ENCODE results near the gene PCNT. TPM values are rescaled to one million over a fixed set of nuclear protein-coding genes. Genes with fewer than 3 reads are reported as not detected.

Gene PCNT
- total and polyA plus RNA-seq, 2 of the 8 experiments (the other 6 are each of a cell fraction or from before 2014, with no cell fraction given), result 9.9 to 45.1 TPM

DNA sequence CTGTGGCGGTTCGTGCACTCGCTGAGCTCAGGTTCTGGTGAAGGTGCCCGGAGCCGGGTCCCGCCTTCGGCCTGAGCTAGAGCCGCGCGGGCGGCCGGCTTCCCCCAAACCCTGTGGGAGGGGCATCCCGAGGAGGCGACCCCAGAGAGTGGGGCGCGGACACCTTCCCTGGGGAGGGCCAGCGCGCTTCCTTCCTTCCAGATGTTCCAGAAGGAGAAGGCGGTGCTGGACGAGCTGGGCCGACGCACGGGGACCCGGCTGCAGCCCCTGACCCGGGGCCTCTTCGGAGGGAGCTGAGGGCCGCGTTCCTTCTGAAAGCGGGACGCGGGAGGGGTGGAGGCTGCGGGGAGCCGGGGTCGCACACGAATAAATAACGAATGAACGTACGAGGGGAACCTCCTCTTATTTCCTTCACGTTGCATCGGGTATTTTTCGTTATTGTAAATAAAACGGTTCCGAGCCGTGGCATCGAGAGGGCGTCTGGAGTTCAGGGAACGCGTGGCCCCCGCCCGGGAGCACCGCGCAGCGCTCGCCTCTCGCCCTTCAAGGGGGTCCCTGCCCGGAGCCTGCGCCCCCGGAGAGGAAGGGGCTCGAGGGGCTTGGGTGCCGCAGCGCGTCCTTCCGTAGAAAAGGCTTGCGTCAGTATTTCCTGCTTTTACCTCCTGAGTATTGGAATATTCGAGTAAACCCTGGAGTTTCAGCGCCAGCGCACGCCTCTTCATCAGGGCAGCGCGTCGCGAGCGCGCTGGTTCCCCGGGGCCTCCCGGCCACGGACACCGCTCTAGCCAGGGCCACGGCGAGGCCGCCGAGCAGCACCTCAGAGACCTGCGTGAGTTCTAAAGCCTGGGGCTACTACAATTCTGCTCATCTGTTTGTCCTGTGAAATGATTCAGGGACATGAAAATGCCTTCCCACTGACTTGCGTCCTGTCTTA lies 26.4 kb upstream of the PCNT start:
- no peak overlapping the region for H2BK120ac ChIP-seq (replicated peaks; ENCODE audit: low read depth, low read length)
- POLR2A ChIA-PET (ENCODE audit: partially characterized antibody), result interaction anchor here (0.6 to 5.0 kb wide), 16 partner anchors 10 to 118 kb away, joined by 3 to 24 read pairs (median 3); partner anchors contain the start of genes C21orf58, LSS and YBEY
- TF ChIP-seq, protein P1, sequence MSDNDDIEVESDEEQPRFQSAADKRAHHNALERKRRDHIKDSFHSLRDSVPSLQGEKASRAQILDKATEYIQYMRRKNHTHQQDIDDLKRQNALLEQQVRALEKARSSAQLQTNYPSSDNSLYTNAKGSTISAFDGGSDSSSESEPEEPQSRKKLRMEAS (IDR thresholded peaks at IDR 0.05), result peak; percentile 46
- TF ChIP-seq EGR1 (IDR thresholded peaks at IDR 0.05; ENCODE audit: borderline replicate concordance, low read depth, low read length) (no peak), TEAD4 (IDR thresholded peaks at IDR 0.05; ENCODE audit: low read depth, low read length) (no peak), SIX5 (IDR thresholded peaks at IDR 0.05; ENCODE audit: low read depth, low read length) (no peak), CEBPB (IDR thresholded peaks at IDR 0.05; ENCODE audit: low read depth, low read length) (no peak), POU5F1 (IDR thresholded peaks at IDR 0.05; ENCODE audit: low read depth, low read length) (no peak), TCF12 (IDR thresholded peaks at IDR 0.05; ENCODE audit: low read depth, low read length) (no peak), SRF (IDR thresholded peaks at IDR 0.05; ENCODE audit: low read depth, low read length) (no peak), GABPA (IDR thresholded peaks at IDR 0.05; ENCODE audit: borderline replicate concordance, insufficient read depth, low read length) (no peak), SIN3A (conservative IDR thresholded peaks at IDR 0.05 in 1 of 2, IDR thresholded peaks at IDR 0.05 in 1 of 2; ENCODE audit: low read depth in 1 of 2, low read length in 2 of 2) (no peak), KDM5A (IDR thresholded peaks at IDR 0.05; ENCODE audit: low read length) (no peak)

More for the DNA sequence above, 26.4 kb upstream of the PCNT start:
- Histone ChIP-seq H3K4me1 (replicated peaks in 1 of 4; ENCODE audit: control insufficient read depth in 3 of 4, insufficient read depth in 4 of 4, low read length in 3 of 4) (peaks cover 2 to 12% (median 8%) of the 10 kb centered on the region in 4 experiments; a peak in 6 of 7 replicates), H3K14ac (ENCODE audit: insufficient read length) (no peak overlapping the region), H3K9ac (replicated peaks in 1 of 4; ENCODE audit: extremely low read depth in 1 of 4, low read depth in 3 of 4, low read length in 3 of 4) (peak overlapping the region in 3 of 4 experiments; percentile 34 to 56 (median 47); a peak in 5 of 7 replicates), H3K56ac (replicated peaks; ENCODE audit: insufficient read length, low read depth, low read length) (peak overlapping the region; percentile 47), H3K18ac (ENCODE audit: extremely low read depth, low read length) (peak overlapping the region; percentile 71), H3K23ac (ENCODE audit: insufficient read length) (no peak overlapping the region), H3K4ac (replicated peaks; ENCODE audit: insufficient read length, low read depth, low read length) (no peak overlapping the region), H3K9me3 (ENCODE audit: insufficient read depth in 2 of 2, low read depth in 1 of 2, low read length in 1 of 2) (no peaks in the 10 kb centered on the region), H4K8ac (ENCODE audit: extremely low read depth, insufficient read depth, low read length) (no peak overlapping the region; the same call in 1 of the 2 replicates), H3K27ac (ENCODE audit: low read depth, low read length) (no peak overlapping the region), H2BK12ac (ENCODE audit: low read depth, low read length) (no peak overlapping the region), H3K27me3 (replicated peaks in 1 of 4; ENCODE audit: control insufficient read depth in 3 of 4, extremely low read depth in 1 of 4, insufficient read depth in 3 of 4, low read length in 3 of 4) (peaks cover 0 to 3% (median 0%) of the 10 kb centered on the region in 4 experiments; a peak in 1 of 7 replicates), H2BK20ac (ENCODE audit: low read length) (no peak overlapping the region), H3K4me3 (ENCODE audit: extremely low read depth in 1 of 4, insufficient read depth in 2 of 4, low read depth in 3 of 4, low read length in 4 of 4) (peak overlapping the region; percentile 35 to 65 (median 56)), H3K23me2 (ENCODE audit: low read depth, low read length) (peaks cover 3% of the 10 kb centered on the region; the same call in 1 of the 2 replicates), H4K5ac (ENCODE audit: insufficient read length, low read depth, low read length) (no peak overlapping the region), H3K79me1 (ENCODE audit: low read depth, low read length) (no peaks in the 10 kb centered on the region), H4K20me1 (replicated peaks in 1 of 2; ENCODE audit: control insufficient read depth in 1 of 2, insufficient read depth in 2 of 2, low read length in 2 of 2) (peaks cover 0 to 2% of the 10 kb centered on the region in 2 experiments), H2AK5ac (ENCODE audit: low read depth, low read length) (no peak overlapping the region), H2BK5ac (ENCODE audit: low read depth, low read length) (no peak overlapping the region), H3K36me3 (ENCODE audit: control insufficient read depth in 2 of 4, insufficient read depth in 4 of 4, low read length in 3 of 4) (peaks cover 0 to 23% (median 11%) of the 10 kb centered on the region in 4 experiments; a peak in 6 of 8 replicates), H2BK15ac (ENCODE audit: low read length) (no peak overlapping the region), H3K79me2 (ENCODE audit: control insufficient read depth in 1 of 2, insufficient read depth in 2 of 2, low read length in 2 of 2) (no peaks in the 10 kb centered on the region), H4K91ac (replicated peaks; ENCODE audit: insufficient read length, low read length) (no peak overlapping the region), H2AFZ (ENCODE audit: low read length) (no peak overlapping the region; the same call in 1 of the 2 replicates), H3K4me2 (ENCODE audit: insufficient read depth in 1 of 2, low read depth in 2 of 2, low read length in 2 of 2) (peak overlapping the region; percentile 80 to 93)
- DNase-seq (ENCODE audit: low read depth in 1 of 2, low spot score in 2 of 2) (peak in 1 of 2 experiments; percentile 74), FAIRE-seq (no peak)
- CTCF ChIA-PET (ENCODE audit: partially characterized antibody), result interaction anchor here (0.9 to 1.4 kb wide), 3 partner anchors 28 to 155 kb away, joined by 3 to 4 read pairs (median 3); a partner anchor contains a TSS
- 8% methylated on average over 52 of the region's 84 CpGs; no CpG with 5 or more reads in 1 of the 2 experiments for WGBS, 2 experiments (ENCODE audit: extremely low coverage in 1 of 2, insufficient coverage in 1 of 2, insufficient read length in 1 of 2, insufficient replicate concordance in 2 of 2, low coverage in 1 of 2, low lambda C conversion rate in 2 of 2, missing lambda C conversion rate in 1 of 2)
